Renal cortical epithelial cell (primary cell): ENCODE measurements around the gene C6orf52. TPM values are rescaled to one million over a fixed set of nuclear protein-coding genes. Genes with fewer than 3 reads are reported as not detected.
A peak's percentile ranks its signal among the peaks of the same experiment; 100 is the strongest.
"Not testable (repeated sequence)": the region's sequence is repeated elsewhere in the genome, so short reads cannot be mapped to it uniquely, and the experiment has no call there.

Experiments used
- DNase-seq: peaks from one replicate; pipeline ENCODE4 v3.0.0-alpha.2; 2011; ENCODE audit warnings: low read depth
- total RNA-seq: library from RNA; depleted of rRNA; stranded (reverse); fragments of >200 nt; gene quantifications from 2 replicates; pipeline ENCODE4 v1.2.3, GENCODE V29; 2014

C6orf52 gene
- 1.4 TPM in 1 of 2 replicates, not detected in the other for total RNA-seq

DNA sequence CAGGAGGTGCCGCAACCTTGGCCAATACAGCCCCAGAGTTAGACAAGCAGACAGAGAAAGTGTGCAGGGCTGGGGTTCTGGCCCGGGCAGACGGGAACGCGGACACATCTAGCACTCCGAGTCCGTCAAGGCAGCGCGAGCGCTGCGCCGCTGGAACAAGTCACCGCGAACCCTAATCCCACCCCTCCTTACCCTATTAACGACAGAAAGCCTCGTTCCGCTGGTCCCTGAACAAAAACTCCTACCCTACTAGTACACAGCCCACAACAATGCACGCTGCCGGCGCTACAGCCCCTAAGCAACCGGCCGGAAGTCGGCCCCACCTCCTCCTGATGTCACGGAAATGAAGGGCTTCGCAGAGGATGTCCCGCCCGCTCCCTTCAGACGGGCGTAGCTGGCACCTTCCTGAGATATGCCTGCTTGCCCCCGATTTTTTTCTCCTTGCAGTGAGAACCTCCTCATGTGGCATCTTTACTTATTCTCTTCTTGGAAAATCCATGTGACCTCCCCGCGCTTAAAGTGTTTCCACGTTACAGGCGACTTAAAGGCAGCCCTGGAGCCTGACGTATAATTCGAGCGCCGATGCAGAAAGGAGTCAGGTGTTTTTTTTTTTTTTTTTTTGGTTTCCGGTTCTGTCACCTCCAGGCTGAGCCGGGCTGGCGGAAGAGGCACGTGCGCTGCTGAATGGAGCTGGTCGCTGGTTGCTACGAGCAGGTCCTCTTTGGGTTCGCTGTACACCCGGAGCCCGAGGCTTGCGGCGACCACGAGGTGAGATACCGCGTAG is at the start of gene C6orf52, which contains the start of gene PAK1IP1:
Gene C6orf52 (minus strand): TSS at position 315 of the 784 bp plus-strand sequence. CDS start 7,066 bp downstream, outside the sequence.
Gene PAK1IP1 (plus strand): TSS at position 671 of the 784 bp plus-strand sequence. CDS start 14 bp downstream, at position 685.
- DNase-seq: peak; percentile 86

DNA sequence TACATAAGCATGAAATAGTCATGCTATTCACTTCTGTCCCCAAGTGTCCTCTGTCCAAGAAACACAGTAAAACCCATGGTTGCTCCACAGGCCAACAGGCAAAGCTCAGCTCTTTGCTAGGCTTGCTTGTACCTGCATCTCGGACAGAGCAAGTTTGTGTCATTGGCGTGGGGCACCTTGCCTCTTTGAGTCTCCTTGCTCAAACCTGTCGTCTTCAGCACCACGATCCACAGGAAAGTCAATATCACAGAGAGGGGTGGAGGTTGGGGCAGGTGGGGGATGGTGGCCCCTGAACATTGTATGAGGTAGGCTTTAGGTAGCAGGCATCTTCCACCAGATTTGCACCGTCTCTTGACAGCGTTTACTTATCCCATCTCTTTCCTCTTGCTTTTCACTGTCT is 49.1 kb upstream of the C6orf52 start:
- no peak for DNase-seq

DNA sequence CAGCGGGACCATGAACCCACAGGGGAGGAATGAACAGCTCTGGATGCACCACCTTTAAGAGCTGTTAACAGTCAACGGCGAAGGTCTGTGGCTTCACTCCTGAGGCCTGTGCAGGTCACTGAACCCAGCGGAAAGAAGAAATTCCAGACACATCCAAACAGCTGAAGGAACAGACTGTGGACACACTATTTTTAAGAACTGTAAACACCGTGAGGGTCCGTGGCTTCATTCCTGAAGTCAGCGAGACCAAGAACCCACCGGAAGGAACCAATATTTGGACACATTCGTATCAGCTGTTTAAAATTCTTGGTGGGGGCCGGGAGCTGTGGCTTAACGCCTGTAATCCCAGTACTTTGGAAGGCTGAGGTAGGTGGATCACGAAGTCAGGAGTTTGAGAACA is 47.8 kb upstream of the C6orf52 start:
- no peak for DNase-seq

DNA sequence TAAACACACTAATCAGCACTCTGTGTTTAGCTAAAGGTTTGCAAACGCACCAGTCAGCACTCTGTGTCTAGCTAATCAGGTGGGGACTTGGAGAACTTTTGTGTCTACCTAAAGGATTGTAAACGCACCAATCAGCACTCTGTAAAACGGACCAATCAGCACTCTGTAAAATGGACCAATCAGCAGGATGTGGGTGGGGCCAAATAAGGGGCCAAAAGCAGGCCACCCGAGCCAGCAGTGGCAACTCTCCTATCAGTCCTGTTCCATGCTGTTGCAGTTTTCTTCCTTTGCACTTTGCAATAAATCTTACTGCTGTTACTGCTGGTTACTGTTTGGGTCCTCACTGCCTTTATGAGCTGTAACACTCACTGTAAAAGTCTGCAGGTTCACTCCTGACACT is 47.2 kb upstream of the C6orf52 start:
- DNase-seq: not testable (repeated sequence)

DNA sequence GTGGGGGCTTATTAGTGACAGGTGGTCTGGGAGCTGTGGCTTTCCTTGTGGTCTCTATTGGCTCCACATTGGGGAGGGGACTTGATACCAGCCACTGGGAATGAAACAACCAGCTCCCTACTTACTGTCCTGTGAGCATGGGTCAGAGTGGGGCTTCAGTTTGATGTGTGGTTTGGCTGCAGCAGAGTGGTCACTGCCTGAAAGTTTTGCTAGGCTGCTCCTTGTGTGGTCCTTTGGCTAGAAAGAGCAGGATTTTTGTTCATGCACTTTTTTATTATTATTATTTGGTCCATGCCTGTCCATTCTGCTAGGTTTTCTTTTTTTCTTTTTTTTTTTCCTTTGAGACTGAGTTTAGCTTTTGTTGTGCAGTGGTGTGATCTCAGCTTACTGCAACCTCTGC is 45.6 kb upstream of the C6orf52 start:
- DNase-seq: no peak

DNA sequence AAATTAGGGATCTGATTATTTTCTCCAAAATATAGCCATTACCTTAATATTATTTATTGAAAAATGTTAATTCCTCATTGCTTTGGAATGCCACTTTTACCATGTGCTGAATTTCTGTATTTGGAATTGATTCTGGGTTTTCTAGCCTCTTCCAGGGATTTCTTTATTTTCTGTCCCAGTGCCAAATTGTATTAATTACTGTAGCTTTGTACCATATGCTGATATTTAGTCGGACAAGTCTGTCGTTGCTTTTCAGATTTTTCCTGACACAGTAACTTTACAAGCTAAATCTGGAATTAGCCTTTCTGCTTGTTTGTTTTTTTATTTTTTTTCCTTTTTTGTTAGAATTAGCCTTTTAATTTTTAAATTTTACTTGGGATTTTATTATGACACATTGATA is 42.3 kb upstream of the C6orf52 start:
- no peak for DNase-seq

DNA sequence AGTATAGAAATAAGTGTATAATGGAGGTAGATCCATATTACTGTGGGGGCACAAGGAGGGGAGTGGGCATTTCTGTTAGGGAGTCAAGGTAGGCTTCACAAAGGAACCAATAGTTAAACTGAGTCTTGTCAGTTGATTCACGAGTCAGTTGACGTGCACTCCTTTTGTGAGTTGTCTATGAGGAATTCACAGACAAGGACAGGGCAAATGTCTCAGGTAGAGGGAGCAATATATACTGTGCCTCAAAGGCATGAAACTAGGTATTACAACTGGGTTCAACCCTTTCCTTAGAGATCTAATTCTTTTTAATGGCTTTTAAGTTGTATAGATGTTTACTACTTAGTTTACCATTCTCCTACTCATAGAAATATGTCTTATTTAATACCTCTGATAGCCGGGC is 39.4 kb upstream of the C6orf52 start:
- no peak for DNase-seq

DNA sequence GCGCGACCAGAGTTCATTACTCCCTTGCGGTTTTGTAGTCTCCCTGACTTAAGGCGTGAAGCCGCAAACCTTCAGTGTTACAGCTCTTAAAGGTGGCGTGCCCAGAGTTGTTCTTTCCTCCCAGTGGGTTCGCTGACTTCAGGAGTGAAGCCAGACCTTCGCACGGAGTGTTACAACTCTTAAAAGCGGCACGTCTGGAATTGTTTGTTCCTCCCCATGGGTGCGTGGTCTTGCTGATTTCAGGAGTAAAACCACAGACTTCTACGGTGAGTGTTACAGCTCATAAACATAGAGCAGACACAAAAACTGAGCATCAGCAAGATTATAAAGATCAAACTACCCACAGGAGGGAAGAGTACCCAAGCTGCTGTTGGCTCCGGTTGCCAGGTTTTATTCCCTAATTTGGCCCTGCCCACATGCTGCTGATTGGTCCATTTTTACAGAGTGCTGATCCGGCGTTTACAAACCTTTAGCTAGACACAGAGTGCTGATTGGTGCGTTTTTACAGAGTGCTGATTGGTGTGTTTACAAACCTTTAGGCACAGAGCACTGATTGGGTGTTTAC is 38.8 kb upstream of the C6orf52 start:
- peak; percentile 13 for DNase-seq

DNA sequence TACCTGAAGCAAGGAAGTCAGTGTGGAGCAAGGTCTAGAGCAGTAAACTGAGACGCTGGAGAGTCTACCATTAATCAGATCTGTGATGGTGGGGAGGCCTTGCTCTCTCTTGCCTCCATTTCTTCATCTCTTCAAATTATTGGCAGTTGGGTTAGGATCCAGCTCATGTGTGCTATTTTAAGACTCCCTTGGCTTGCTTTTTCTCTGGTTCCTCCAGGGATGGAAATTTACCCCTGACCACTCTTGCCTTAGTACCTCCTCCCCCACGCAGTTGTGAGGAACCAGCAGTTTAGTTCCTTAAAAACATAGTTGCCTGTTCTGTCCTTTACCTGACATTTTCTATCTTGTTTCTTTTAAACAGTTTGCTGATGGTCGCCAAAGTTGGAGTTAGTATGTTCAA is 35.8 kb upstream of the C6orf52 start:
- DNase-seq: no peak

DNA sequence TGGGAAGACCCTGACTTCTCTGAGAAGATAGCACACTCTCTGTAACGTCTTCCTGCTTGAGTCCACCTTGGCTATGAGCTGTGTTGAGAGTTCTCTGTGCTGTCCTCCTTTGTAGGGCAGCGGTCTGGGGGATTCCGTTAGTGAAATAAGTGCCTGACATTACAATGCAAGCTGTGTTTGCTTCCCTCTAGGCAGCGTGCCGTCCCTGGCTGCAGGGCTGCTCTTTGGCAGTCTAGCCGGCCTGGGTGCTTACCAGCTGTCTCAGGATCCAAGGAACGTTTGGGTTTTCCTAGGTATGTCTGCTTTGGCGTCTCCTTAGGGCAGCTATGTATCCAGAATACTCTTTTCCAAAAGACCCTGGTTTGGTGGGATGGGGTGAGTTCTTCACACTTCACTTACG is 31.3 kb upstream of the C6orf52 start:
- no peak for DNase-seq

DNA sequence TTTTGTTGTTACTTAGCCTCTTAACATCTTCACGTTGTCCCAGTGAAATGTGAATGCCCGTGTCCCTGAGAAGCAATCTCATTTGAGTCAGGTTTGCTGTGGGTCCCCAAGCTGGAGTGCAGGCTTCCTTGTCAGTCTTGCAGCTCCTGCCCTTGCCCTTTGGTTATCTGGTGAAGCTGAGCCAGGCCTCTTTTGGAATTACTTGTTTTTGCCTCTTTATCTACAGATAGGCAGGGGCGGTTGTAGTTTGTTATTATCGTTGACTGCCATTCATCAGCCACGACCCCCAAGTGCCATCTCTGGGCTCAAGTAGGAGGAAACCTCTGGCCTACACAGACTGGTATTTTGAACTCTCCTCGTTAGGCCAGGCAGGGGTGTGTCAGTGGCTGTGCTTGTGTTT is 30.6 kb upstream of the C6orf52 start:
- DNase-seq: no peak

DNA sequence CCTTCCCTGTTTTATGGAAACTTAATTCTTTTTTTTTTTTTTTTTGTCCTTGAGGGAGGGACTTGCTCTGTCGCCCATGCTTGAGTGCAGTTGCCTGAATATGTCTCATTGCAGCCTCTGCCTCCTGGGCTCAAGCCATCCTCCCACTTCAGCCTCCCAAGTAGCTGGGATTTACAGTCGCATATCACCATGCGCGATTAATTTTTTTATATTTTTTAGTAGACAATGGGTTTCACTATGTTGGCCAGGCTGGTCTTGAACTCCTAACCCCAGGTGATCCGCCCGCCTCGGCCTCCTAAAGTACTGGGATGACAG is 29.1 kb upstream of the C6orf52 start:
- DNase-seq: peak; percentile 16

DNA sequence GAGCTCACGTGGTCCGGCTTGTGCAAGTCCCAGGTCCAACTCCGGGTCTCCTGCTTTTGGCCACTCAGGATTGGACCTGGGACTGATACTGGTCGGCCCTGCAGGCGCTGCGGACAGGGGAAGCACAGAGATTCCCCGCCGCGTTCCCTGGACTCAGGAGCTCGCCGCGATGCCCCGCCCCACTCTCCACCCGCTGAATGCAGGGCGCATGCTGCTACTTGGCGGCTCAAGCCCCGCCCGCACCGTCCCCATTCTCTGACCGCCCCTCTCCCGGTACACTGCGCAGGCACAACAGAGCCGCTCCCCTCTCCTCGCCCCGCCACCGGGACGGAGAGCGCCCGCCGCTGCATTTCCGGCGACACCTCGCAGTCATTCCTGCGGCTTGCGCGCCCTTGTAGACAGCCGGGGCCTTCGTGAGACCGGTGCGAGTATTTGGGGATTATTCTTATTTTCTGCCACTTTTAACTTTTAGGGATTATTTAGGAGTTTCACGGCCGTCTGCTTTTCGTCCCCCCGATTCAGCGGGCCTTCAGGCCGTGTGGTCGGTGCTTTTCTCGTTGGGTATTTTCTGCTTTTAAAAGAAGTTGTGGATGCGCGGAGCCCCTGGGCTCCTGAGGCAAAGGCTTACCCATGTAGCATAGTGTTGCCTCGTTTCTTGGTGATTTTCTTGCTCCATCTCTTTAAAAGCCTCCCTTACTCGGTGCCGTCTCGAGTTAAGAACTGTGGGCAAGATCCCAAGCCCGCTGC is 28.6 kb upstream of the C6orf52 start, which contains the start of gene TMEM14C:
Gene TMEM14C (plus strand): TSS at position 251 of the 747 bp plus-strand sequence. CDS start 1,544 bp downstream, outside the sequence.
- DNase-seq: peak; percentile 95

DNA sequence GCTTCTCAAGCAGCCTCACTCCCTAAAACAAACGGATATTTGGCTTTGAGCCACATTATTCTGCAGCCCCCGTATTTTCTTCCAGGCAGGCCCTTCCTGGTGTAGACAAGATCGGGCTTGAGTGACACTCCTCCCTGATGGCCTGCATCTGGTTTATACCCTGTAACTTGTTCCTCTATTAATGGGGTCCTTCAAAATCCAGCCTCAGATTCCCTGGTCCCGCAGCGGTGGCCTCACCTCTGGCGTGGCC is 28.1 kb upstream of the C6orf52 start:
- DNase-seq: no peak

DNA sequence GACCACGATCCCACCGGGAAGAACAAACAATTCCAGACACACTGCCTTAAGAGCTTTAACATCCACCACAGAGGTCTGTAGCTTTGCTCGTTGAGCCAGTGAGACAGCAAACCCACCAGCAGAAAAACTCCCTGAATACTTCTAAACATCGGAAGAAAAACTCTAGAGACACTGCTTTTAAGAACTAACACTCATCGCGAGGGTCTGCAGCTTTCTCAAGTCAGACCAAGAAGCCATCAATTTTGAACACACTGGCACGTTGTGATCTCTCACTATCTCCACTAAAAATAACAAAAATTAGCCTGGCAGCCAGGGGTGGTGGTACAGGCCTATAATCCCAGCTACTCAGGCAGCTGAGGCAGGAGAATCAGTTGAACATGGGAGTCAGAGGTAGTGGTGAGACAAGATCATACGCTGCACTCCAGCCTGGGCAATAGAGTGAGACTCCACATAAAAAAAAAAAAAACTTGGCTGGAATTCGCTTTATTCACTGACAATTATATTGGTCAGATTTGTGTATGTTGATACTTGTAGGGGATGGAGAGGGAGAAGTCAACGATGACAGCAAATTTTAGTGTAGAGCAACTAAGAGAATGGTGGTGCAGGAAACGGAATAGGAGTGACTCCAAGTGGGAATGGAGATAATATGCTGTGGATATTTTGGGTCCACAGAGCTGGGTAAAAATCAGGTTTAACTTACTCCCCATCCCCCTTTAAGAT is 27.6 kb upstream of the C6orf52 start:
- no peak for DNase-seq

DNA sequence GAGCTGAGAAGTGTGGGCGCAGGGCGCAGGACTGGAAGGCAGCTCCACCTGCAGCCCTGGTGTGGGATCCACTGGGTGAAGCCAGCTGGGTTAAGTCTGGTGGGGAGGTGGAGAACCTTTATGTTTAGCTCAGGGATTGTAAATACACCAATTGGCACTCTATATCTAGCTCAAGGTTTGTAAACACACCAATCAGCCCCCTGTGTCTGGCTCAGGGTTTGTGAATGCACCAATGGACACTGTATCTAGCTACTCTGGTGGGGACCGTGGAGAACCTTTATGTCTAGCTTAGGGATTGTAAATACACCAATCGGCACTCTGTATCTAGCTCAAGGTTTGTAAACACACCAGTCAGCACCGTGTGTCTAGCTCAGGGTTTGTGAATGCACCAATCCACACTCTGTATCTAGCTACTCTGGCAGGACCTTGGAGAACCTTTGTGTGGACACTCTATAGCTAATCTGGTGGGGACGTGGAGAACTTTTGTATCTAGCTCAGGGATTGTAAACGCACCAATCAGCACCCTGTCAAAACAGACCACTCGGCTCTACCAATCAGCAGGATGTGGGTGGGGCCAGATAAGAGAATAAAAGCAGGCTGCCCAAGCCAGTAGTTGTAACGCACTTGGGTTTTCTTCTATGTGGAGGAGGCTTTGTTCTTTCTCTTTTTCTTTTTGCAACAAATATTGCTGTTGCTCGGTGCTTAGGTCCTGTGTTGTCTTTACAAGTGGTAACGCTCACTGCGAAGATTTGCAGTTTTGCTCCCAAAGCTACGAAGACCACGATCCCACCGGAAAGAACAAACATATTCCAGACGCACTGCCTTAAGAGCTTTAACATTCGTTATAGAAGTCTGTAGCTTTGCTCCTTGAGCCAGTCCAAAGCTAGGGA is 26.8 kb upstream of the C6orf52 start:
- DNase-seq: not testable (repeated sequence)

DNA sequence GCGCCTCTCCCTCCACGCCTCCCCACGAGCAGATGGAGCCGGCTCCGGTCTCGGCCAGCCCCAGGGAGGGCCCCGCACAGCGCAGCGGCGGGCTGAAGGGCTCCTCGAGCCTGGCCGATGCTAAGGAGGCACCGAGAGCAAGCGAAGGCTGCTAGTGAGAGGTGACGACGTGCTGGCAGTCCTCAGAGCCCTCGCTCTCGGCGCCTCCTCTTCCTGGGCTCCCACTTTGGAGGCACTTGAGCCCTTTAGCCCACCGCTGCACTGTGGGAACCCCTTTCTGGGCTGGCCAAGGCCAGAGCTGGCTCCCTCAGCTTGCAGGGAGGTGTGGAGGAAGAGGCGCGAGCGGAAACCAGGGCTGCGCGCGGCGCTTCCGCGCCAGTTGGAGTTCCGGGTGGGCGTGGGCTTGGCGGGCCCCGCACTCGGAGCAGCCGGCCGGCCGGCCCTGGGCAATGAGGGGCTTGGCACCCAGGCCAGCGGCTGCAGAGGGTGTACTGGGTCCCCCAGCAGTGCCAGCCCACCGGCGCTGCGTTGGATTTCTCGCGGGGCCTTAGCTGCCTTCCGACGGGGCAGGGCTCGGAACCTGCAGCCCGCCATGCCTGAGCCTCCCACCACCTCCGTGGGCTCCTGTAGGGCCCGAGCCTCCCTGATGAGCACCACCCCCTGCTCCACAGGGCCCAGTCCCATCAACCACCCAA is 26.0 kb upstream of the C6orf52 start:
- DNase-seq: no peak

DNA sequence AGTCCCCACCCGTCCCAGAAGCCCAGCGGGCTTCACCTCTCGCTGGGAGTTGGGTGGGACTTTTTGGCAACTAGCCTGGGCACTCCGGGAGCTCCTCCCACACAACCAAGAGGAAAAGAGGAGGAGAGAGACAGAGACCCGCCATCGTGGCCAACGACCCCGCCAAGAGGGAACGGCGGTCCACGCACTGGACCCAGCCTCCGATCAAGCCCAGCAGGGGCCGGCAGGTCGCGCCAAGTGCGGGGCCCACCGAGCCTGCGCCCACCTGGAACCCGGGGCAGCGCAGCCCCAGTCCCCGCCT is 25.5 kb upstream of the C6orf52 start:
- DNase-seq: no peak

DNA sequence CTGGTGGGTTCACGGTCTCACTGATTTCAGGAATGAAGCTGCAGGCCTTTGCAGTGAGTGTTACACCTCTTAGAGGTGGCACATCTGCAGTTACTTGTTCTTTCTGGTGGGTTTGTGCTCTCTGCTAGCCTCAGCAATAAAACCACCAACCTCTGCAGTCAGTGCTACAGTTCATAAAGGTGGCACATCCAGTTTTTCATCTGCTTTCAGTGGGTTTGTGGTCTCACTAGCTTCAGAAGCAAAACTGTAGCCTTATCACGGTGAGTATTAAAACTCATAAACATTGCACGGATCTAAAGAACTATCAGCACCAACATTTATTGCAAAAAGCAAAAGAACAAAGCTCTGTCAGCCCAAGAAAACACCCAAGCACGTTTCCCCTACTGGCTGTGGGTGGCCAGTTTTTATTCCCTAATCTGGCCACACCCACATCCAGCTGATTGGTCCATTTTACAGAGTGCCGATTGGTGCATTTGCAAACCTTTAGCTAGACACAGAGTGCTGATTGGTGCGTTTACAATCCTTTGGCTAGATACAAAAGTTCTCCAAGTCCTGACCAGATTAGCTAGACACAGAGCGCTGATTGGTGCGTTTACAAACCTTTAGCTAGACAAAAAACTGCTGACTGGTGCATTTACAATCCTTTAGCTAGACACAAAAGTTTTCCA is 25.0 kb upstream of the C6orf52 start:
- DNase-seq: peak; percentile 16

DNA sequence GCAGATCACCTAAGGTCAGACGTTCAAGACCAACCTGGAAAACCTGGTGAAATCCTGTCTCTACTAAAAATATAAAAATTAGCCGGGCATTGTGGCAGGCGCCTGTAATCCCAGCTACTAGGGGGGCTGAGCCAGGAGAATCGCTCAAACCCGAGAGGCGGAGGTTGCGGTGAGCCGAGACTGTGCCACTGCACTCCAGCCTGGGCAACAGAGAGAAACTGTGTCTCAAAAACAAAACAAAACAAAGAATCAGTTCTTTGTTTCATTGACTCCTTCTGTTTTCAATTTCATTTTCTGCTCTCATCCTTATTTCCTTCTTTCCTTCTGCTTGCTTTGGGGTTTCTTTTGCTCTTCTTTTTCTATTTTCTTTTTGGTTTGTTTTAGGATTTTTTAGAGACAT is 19.5 kb upstream of the C6orf52 start:
- DNase-seq: no peak
